GM12874 (cell line): ENCODE results near the gene ERBB4.

ENCODE experiments used
- TF ChIP-seq, protein P1 (sequence below): IDR thresholded peaks from 2 replicates; pipeline ENCODE4 v1.5.1; 2011; ENCODE audit warnings: low read depth, mild to moderate bottlenecking, control low read depth, low read length, moderate library complexity; ENCODE audit not compliant: insufficient read depth

The ERBB4 gene

GRCh38 chr2:212528106-212528856 is 10.3 kb downstream of the ERBB4 start:
- TF ChIP-seq, protein P1, sequence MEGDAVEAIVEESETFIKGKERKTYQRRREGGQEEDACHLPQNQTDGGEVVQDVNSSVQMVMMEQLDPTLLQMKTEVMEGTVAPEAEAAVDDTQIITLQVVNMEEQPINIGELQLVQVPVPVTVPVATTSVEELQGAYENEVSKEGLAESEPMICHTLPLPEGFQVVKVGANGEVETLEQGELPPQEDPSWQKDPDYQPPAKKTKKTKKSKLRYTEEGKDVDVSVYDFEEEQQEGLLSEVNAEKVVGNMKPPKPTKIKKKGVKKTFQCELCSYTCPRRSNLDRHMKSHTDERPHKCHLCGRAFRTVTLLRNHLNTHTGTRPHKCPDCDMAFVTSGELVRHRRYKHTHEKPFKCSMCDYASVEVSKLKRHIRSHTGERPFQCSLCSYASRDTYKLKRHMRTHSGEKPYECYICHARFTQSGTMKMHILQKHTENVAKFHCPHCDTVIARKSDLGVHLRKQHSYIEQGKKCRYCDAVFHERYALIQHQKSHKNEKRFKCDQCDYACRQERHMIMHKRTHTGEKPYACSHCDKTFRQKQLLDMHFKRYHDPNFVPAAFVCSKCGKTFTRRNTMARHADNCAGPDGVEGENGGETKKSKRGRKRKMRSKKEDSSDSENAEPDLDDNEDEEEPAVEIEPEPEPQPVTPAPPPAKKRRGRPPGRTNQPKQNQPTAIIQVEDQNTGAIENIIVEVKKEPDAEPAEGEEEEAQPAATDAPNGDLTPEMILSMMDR = no peak

DNA sequence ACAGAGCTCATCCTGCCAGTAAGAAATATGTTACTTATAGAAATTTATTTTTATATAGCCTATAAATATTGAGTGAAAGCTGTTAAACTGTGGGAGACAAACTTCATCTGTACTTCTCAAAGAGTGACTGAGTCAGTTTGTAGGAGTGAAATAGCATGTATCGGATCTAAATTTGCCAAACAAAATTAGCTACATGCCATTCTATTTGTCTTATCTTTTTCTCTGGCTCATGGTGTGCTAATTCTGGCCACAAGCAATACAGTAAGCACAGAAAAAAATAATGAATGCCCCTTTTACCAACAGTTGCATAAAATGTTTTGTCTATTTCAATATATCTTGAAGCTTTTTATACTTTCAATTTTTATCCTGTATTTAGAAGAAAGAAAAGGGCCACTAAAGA is 12.5 kb downstream of the ERBB4 start:
- TF ChIP-seq, protein P1 = no peak

DNA sequence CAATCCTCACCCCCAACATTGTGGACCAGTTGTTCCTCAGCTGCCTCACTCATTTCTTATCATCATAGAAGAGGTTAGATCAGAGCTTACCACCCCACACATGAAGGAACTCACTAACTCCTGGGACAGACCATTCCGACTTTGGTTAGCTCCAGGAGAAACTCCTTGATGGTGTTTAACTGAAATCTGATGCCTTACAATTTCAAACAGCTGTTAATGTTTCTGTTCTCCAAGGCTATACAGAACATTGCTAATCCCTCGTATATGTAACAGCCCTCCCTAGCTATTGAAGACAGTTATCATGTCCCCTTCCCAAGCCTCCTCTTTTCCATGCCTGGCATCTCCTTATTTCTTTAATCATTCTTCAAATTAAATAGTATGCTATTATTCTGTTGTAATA is 14.8 kb downstream of the ERBB4 start:
- TF ChIP-seq, protein P1 = no peak

GRCh38 chr2:212520340-212520739 is 18.3 kb downstream of the ERBB4 start:
- TF ChIP-seq, protein P1 = no peak

GRCh38 chr2:212517693-212518092 is 20.9 kb downstream of the ERBB4 start:
- TF ChIP-seq, protein P1 = no peak

DNA sequence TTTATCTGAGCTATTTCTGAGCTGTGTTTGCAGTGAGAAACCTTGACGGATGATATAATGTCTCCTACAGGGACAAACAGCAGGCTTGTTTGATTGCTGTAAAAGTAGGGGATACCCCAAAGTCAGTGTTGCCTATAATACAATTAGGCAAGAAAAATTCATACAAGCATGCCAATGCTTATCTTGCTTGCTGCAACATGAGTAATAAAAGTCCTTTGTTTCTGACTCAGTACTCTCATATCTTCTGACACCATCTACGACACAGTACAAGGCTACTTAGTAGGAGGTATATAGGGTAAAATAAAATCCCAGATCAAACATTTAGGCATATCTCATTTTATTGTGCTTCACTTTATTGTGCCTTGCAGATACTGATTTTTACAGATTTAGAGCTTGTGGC is 33.0 kb downstream of the ERBB4 start:
- TF ChIP-seq, protein P1 = no peak

GRCh38 chr2:212495046-212495445 is 43.6 kb downstream of the ERBB4 start:
- TF ChIP-seq, protein P1 = no peak
